Skeletal muscle satellite cell (primary cell): ENCODE results near the gene DCDC2.
"Not testable (repeated sequence)": the region's sequence is repeated elsewhere in the genome, so short reads cannot be mapped to it uniquely, and the experiment has no call there.

Source experiments
- H3K27me3 ChIP-seq: 2 replicates; pipeline ENCODE4 v1.7.0; 2013; ENCODE audit warnings: low read length; ENCODE audit not compliant: control insufficient read depth, insufficient read depth
- H3K36me3 ChIP-seq: 2 replicates; pipeline ENCODE4 v1.7.0; 2013; ENCODE audit warnings: mild to moderate bottlenecking, control low read depth, low read length; ENCODE audit not compliant: insufficient read depth
- H3K4me1 ChIP-seq: 2 replicates; pipeline ENCODE4 v1.7.0; 2013; ENCODE audit warnings: low read length; ENCODE audit not compliant: control insufficient read depth, insufficient read depth
- H3K4me2 ChIP-seq: 2 replicates; pipeline ENCODE4 v1.7.0; 2013; ENCODE audit warnings: mild to moderate bottlenecking, low read length
- H3K4me3 ChIP-seq: 2 replicates; pipeline ENCODE4 v1.7.0; 2013; ENCODE audit warnings: low read length
- H3K9ac ChIP-seq: 2 replicates; pipeline ENCODE4 v1.7.0; 2013; ENCODE audit warnings: mild to moderate bottlenecking, low read depth, low read length, moderate library complexity
- H3K9me3 ChIP-seq: replicated peaks from 2 replicates; pipeline ENCODE4 v1.7.0; 2013; ENCODE audit warnings: mild to moderate bottlenecking, control low read depth, low read length

DCDC2 gene

GRCh38 chr6:24391756-24392405 is 34.0 kb upstream of the DCDC2 start:
- Histone ChIP-seq H3K36me3 (no peaks in the 10 kb centered on the region), H3K4me3 (no peak overlapping the region), H3K27me3 (peaks cover 3% of the 10 kb centered on the region), H3K4me2 (no peak overlapping the region), H3K9me3 (no peaks in the 10 kb centered on the region), H3K4me1 (peaks cover 9% of the 10 kb centered on the region), H3K9ac (no peak overlapping the region)

GRCh38 chr6:24391208-24391607 is 33.3 kb upstream of the DCDC2 start:
- H3K36me3 ChIP-seq, result no peaks in the 10 kb centered on the region
- H3K27me3 ChIP-seq, result peaks cover 3% of the 10 kb centered on the region
- no peak overlapping the region for H3K4me2 ChIP-seq
- no peaks in the 10 kb centered on the region for H3K9me3 ChIP-seq
- H3K4me3 ChIP-seq, result no peak overlapping the region
- H3K9ac ChIP-seq, result no peak overlapping the region
- peaks cover 9% of the 10 kb centered on the region for H3K4me1 ChIP-seq

GRCh38 chr6:24387818-24388217 is 30.0 kb upstream of the DCDC2 start:
- H3K4me2 ChIP-seq, result no peak overlapping the region
- H3K9ac ChIP-seq, result no peak overlapping the region
- no peak overlapping the region for H3K4me3 ChIP-seq
- H3K9me3 ChIP-seq, result no peaks in the 10 kb centered on the region
- H3K36me3 ChIP-seq, result no peaks in the 10 kb centered on the region
- H3K27me3 ChIP-seq, result peaks cover 3% of the 10 kb centered on the region
- no peaks in the 10 kb centered on the region for H3K4me1 ChIP-seq

GRCh38 chr6:24385536-24386269 is 27.8 kb upstream of the DCDC2 start:
- H3K9ac ChIP-seq, result no peak overlapping the region
- no peak overlapping the region for H3K4me3 ChIP-seq
- no peak overlapping the region for H3K4me2 ChIP-seq
- H3K4me1 ChIP-seq, result no peaks in the 10 kb centered on the region
- H3K9me3 ChIP-seq, result no peaks in the 10 kb centered on the region
- no peaks in the 10 kb centered on the region for H3K36me3 ChIP-seq
- no peaks in the 10 kb centered on the region for H3K27me3 ChIP-seq

- H3K4me3 ChIP-seq, H3K36me3 ChIP-seq, H3K27me3 ChIP-seq, H3K4me1 ChIP-seq, H3K9me3 ChIP-seq, H3K4me2 ChIP-seq, H3K9ac ChIP-seq: not testable (repeated sequence)
Measured at GRCh38 chr6:24384369-24385130, 26.7 kb upstream of the DCDC2 start.

GRCh38 chr6:24382891-24383494 is 25.1 kb upstream of the DCDC2 start:
- not testable (repeated sequence) for H3K36me3 ChIP-seq, H3K4me1 ChIP-seq, H3K9ac ChIP-seq, H3K4me3 ChIP-seq, H3K4me2 ChIP-seq, H3K27me3 ChIP-seq, H3K9me3 ChIP-seq

GRCh38 chr6:24382220-24382540 is 24.3 kb upstream of the DCDC2 start:
- Histone ChIP-seq H3K4me3 (no peak overlapping the region), H3K4me2 (no peak overlapping the region), H3K27me3 (no peaks in the 10 kb centered on the region), H3K36me3 (no peaks in the 10 kb centered on the region), H3K4me1 (no peaks in the 10 kb centered on the region), H3K9ac (no peak overlapping the region), H3K9me3 (no peaks in the 10 kb centered on the region)

- no peaks in the 10 kb centered on the region for H3K27me3 ChIP-seq
- no peaks in the 10 kb centered on the region for H3K36me3 ChIP-seq
- H3K9ac ChIP-seq, result no peak overlapping the region
- H3K9me3 ChIP-seq, result no peaks in the 10 kb centered on the region
- no peak overlapping the region for H3K4me3 ChIP-seq
- no peak overlapping the region for H3K4me2 ChIP-seq
- H3K4me1 ChIP-seq, result no peaks in the 10 kb centered on the region
Measured at GRCh38 chr6:24381476-24382219, 23.8 kb upstream of the DCDC2 start.

- Histone ChIP-seq H3K4me1 (no peaks in the 10 kb centered on the region), H3K36me3 (no peaks in the 10 kb centered on the region), H3K9me3 (no peaks in the 10 kb centered on the region), H3K4me3 (no peak overlapping the region), H3K9ac (no peak overlapping the region), H3K4me2 (no peak overlapping the region), H3K27me3 (no peaks in the 10 kb centered on the region)
Measured at GRCh38 chr6:24378473-24379097, 20.7 kb upstream of the DCDC2 start.

- Histone ChIP-seq H3K4me3 (no peak overlapping the region), H3K9me3 (no peaks in the 10 kb centered on the region), H3K4me2 (no peak overlapping the region), H3K27me3 (no peaks in the 10 kb centered on the region), H3K9ac (no peak overlapping the region), H3K4me1 (no peaks in the 10 kb centered on the region), H3K36me3 (no peaks in the 10 kb centered on the region)
Measured at GRCh38 chr6:24376871-24377270, 19.0 kb upstream of the DCDC2 start.

- Histone ChIP-seq H3K4me3 (no peak overlapping the region), H3K27me3 (no peaks in the 10 kb centered on the region), H3K9me3 (no peaks in the 10 kb centered on the region), H3K9ac (no peak overlapping the region), H3K4me1 (no peaks in the 10 kb centered on the region), H3K4me2 (no peak overlapping the region), H3K36me3 (no peaks in the 10 kb centered on the region)
Measured at GRCh38 chr6:24374612-24375011, 16.8 kb upstream of the DCDC2 start.
